Measurements from ENCODE around the gene ALX3.

DNA sequence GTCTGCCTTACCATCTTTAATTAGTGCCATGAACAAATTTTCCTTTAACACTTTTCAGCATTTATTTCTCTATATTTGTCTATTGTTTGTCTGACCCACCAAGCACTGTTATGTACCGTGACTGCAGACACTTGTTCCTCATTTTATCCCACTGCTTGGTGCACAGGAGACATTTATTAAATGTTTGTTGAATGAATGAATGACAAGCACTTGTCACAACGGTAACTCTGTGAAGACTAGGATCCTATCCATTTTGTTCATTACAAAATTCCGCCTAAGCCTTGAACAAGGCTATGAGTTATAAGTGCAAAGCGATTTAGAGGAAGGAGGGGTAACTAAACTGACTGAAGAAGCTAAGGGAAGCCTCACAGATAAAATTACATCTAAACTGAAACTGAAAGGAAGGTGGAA is 36.4 kb downstream of the ALX3 start:
- TF ChIP-seq, protein P1, sequence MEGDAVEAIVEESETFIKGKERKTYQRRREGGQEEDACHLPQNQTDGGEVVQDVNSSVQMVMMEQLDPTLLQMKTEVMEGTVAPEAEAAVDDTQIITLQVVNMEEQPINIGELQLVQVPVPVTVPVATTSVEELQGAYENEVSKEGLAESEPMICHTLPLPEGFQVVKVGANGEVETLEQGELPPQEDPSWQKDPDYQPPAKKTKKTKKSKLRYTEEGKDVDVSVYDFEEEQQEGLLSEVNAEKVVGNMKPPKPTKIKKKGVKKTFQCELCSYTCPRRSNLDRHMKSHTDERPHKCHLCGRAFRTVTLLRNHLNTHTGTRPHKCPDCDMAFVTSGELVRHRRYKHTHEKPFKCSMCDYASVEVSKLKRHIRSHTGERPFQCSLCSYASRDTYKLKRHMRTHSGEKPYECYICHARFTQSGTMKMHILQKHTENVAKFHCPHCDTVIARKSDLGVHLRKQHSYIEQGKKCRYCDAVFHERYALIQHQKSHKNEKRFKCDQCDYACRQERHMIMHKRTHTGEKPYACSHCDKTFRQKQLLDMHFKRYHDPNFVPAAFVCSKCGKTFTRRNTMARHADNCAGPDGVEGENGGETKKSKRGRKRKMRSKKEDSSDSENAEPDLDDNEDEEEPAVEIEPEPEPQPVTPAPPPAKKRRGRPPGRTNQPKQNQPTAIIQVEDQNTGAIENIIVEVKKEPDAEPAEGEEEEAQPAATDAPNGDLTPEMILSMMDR (tag by site-specific recombination; IDR thresholded peaks at IDR 0.05): no peak
- TF ChIP-seq ZBTB1 (tag by site-specific recombination; IDR thresholded peaks at IDR 0.05): no peak
